ENCODE data around the gene TOPBP1.

GRCh38 chr3:133694288-133695268 is 32.8 kb upstream of the TOPBP1 start:
- TF ChIP-seq CTCF (conservative IDR thresholded peaks at IDR 0.05; ENCODE audit: low read length) (no peak), EZH2phosphoT487 (IDR thresholded peaks at IDR 0.05; ENCODE audit: borderline replicate concordance, low read depth, low read length) (no peak)

Measured in OCI-LY7 (cell line).